Renal pelvis (tissue), 4 donors: ENCODE measurements around the gene DUXA. TPM values are rescaled to one million over a fixed set of nuclear protein-coding genes. Genes with fewer than 3 reads are reported as not detected.

Source experiments
- DNase-seq: peaks from one replicate; pipeline ENCODE4 v3.0.0-alpha.2; 2013
- polyA plus RNA-seq, 3 donors: library from polyadenylated mRNA; unstranded; fragments of 120-200 nt; gene quantifications; one replicate each; pipeline ENCODE4 v1.2.1, GENCODE V29; 2013; ENCODE audit not compliant: insufficient read length in 3 of 3

The DUXA gene
- polyA plus RNA-seq, 3 donors: not detected

DNA sequence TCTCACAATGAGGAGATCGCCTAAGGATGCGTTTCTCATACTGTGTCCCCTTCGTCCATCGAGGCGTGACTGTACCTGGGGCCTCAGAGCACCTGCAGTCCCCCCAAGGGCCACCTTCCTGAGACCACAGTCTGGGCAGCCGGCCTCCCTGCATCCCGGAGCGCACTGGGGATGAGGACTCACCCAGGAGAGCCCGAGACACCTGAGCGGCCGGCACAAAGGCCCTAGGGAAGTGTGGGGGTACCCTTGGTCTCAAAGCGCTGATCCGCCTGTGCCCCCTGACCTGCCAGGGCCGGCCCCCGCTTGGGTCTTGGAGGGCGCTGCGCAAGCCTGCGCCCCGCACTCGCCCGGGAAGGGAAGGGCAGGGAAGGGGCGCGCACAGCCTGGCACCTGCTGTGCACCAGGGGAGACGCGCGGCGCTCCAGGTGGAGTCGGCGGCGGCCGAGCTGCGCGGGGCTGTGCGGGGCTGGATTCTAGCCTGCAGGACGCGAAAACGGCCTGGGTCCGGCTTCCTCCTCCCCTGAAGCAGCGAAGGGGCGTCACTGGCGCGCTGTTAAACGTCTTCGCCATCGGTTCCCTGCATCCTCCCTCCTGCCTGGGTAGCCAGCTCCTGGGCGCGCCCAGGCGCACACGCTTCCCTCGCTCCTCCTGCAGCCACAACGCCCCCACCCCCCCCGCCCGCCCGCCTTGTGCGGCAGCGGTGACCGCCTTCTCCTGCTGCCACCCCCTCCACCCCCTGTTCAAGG is 61.1 kb downstream of the DUXA start:
- no peak for DNase-seq

Other genes starting within 250 kb of the DUXA start
- not detected for gene USP29, start 47.5 kb downstream of the DUXA start, polyA plus RNA-seq
- gene ZIM3, start 22.3 kb downstream of the DUXA start, polyA plus RNA-seq: under 1 TPM in 1 of 3 donors, not detected in 2; 0.06 TPM
- 10 to 100 TPM; 16.6 to 26.8 (median 25.1) TPM for gene ZNF264, start 24.0 kb upstream of the DUXA start, polyA plus RNA-seq
- 1 to 10 TPM; 1.6 to 3.2 (median 2.4) TPM for gene AURKC, start 63.5 kb upstream of the DUXA start, polyA plus RNA-seq
- gene ZNF805, start 73.1 kb upstream of the DUXA start, polyA plus RNA-seq: 1 to 10 TPM; 4.9 to 9.3 (median 6.7) TPM
- gene ZNF460, start 113.0 kb upstream of the DUXA start, polyA plus RNA-seq: 1 to 10 TPM; 2.4 to 4.9 (median 4.7) TPM
- gene ZNF543, start 153.0 kb upstream of the DUXA start, polyA plus RNA-seq: 10 to 100 TPM in 1 of 3 donors, 1 to 10 TPM in 2; 7.4 to 10.4 (median 9.9) TPM
- gene ZNF304, start 183.8 kb upstream of the DUXA start, polyA plus RNA-seq: 10 to 100 TPM; 15.1 to 20.2 (median 17.6) TPM
- 10 to 100 TPM; 15.7 to 18.1 (median 17.8) TPM for gene TRAPPC2B, start 196.1 kb upstream of the DUXA start, polyA plus RNA-seq
- 1 to 10 TPM; 5.6 to 9.7 (median 9.0) TPM for gene ZNF547, start 196.1 kb upstream of the DUXA start, polyA plus RNA-seq
- 10 to 100 TPM; 17.9 to 40.9 (median 28.8) TPM for gene ZNF548, start 222.4 kb upstream of the DUXA start, polyA plus RNA-seq
- gene ZNF17, start 243.7 kb upstream of the DUXA start, polyA plus RNA-seq: 10 to 100 TPM in 2 of 3 donors, 1 to 10 TPM in 1; 9.5 to 17.1 (median 12.9) TPM